ENCODE measurements around the gene CYP26B1.

- no peak for TF ChIP-seq CTCF (conservative IDR thresholded peaks at IDR 0.05; ENCODE audit: low read length)
- no peak for TF ChIP-seq EZH2phosphoT487 (IDR thresholded peaks at IDR 0.05; ENCODE audit: borderline replicate concordance, low read depth, low read length)
Observed at GRCh38 chr2:72104821-72105588, 42.7 kb downstream of the CYP26B1 start.

Measured in OCI-LY7 (cell line).